MCF 10A (cell line): Measurements from ENCODE around the gene SMYD1. TPM values are rescaled to one million over a fixed set of nuclear protein-coding genes. Genes with fewer than 3 reads are reported as not detected.

Source experiments
- BruUV-seq: library from RNA; stranded (reverse); fragments of 400-500 nt; replicated peaks from 2 replicates; lab custom pipeline; 2021; lab: Mats Ljungman, UMichigan
- CTCF ChIA-PET: fragments of 300-600 bp; sonication (Branson Sonifier 250); formaldehyde crosslinking; extraction: SDS; loops from one replicate; lab custom pipeline; 2021; ENCODE audit warnings: antibody characterized with exemption, inconsistent platforms; lab: Yijun Ruan, JAX
- POLR2A ChIA-PET: fragments of 300-600, 350-650 bp; sonication (Branson Sonifier 250); formaldehyde crosslinking; extraction: SDS; loops from one replicate; lab custom pipeline; 2020; ENCODE audit warnings: antibody characterized with exemption, inconsistent platforms; lab: Yijun Ruan, JAX
- DNase-seq: peaks from one replicate; pipeline ENCODE4 v3.0.0-alpha.2; 2018; ENCODE audit not compliant: unreplicated experiment
- H3K27ac Mint-ChIP-seq: one replicate; pipeline ENCODE4 v1.8.0; 2022; ENCODE audit warnings: mild to moderate bottlenecking, low read depth, mixed read lengths; ENCODE audit not compliant: unreplicated experiment
- H3K27me3 Mint-ChIP-seq: one replicate; pipeline ENCODE4 v1.8.0; 2022; ENCODE audit warnings: mixed read lengths; ENCODE audit not compliant: insufficient read depth, unreplicated experiment
- H3K36me3 Mint-ChIP-seq: one replicate; pipeline ENCODE4 v1.8.0; 2022; ENCODE audit warnings: mild to moderate bottlenecking, moderate library complexity, mixed read lengths; ENCODE audit not compliant: insufficient read depth, unreplicated experiment
- H3K4me1 Mint-ChIP-seq: one replicate; pipeline ENCODE4 v1.8.0; 2022; ENCODE audit warnings: mixed read lengths; ENCODE audit not compliant: insufficient read depth, unreplicated experiment
- H3K4me3 Mint-ChIP-seq: one replicate; pipeline ENCODE4 v1.8.0; 2022; ENCODE audit warnings: mild to moderate bottlenecking, moderate library complexity, mixed read lengths; ENCODE audit not compliant: unreplicated experiment
- H3K9me3 Mint-ChIP-seq: one replicate; pipeline ENCODE4 v1.8.0; 2022; ENCODE audit warnings: mixed read lengths; ENCODE audit not compliant: unreplicated experiment
- CTCF ChIP-seq: fragments of 200-600 bp; IDR thresholded peaks from one replicate; pipeline ENCODE4 v1.8.0; 2022; ENCODE audit warnings: antibody characterized with exemption, mild to moderate bottlenecking; ENCODE audit not compliant: unreplicated experiment
- intact Hi-C: fragments of 100-400 bp; cut with micrococcal nuclease; formaldehyde crosslinking; loops from 2 replicates; pipeline ENCODE4 v1.14.1; 2022
- total RNA-seq: library from RNA; stranded (reverse); gene quantifications from 2 replicates; pipeline ENCODE4 v1.2.3, GENCODE V29; 2022

Gene SMYD1
- total RNA-seq, 1 experiment from 2014 or later = not detected

- DNase-seq = no peak
- no peaks in the 10 kb centered on the region for H3K36me3 Mint-ChIP-seq
- H3K27me3 Mint-ChIP-seq = no peaks in the 10 kb centered on the region
- ChIA-PET POLR2A (no interaction called here), CTCF (interaction anchor here (0.6 to 1.4 kb wide), 2 partner anchors 15 to 32 kb away, joined by 3 to 5 read pairs; no protein-coding TSS in a partner anchor)
- no peak overlapping the region for H3K4me3 Mint-ChIP-seq
- TF ChIP-seq CTCF = no peak
- BruUV-seq = no TSS peak
- no peak overlapping the region for H3K27ac Mint-ChIP-seq
- H3K4me1 Mint-ChIP-seq = no peaks in the 10 kb centered on the region
- no peaks in the 10 kb centered on the region for H3K9me3 Mint-ChIP-seq
- intact Hi-C loops = no loop called here
Observed at GRCh38 chr2:88092773-88093172, 25.1 kb downstream of the SMYD1 start.

- DNase-seq = no peak
- H3K4me3 Mint-ChIP-seq = no peak overlapping the region
- CTCF ChIA-PET = interaction anchor here (0.5 kb wide), 1 partner anchor 11 kb away, joined by 3 read pairs; no protein-coding TSS in a partner anchor
- POLR2A ChIA-PET = no interaction called here
- no peaks in the 10 kb centered on the region for H3K27me3 Mint-ChIP-seq
- H3K9me3 Mint-ChIP-seq = no peaks in the 10 kb centered on the region
- TF ChIP-seq CTCF = no peak
- H3K36me3 Mint-ChIP-seq = no peaks in the 10 kb centered on the region
- H3K4me1 Mint-ChIP-seq = peaks cover 2% of the 10 kb centered on the region
- no peak overlapping the region for H3K27ac Mint-ChIP-seq
- BruUV-seq = no TSS peak
- intact Hi-C loops = no loop called here
Observed at GRCh38 chr2:88095022-88095421, 27.4 kb downstream of the SMYD1 start.

GRCh38 chr2:88096708-88097107, 29.1 kb downstream of the SMYD1 start:
- POLR2A ChIA-PET = no interaction called here
- intact Hi-C loops = no loop called here

GRCh38 chr2:88097192-88097591, 29.6 kb downstream of the SMYD1 start:
- CTCF ChIA-PET = interaction anchor here (0.7 to 2.3 kb wide), 4 partner anchors 22 to 581 kb away, joined by 3 to 8 read pairs (median 6); no protein-coding TSS in a partner anchor
- intact Hi-C loops = no loop called here
- TF ChIP-seq CTCF = no peak
- POLR2A ChIA-PET = no interaction called here
- H3K27me3 Mint-ChIP-seq = peaks cover 3% of the 10 kb centered on the region
- H3K36me3 Mint-ChIP-seq = no peaks in the 10 kb centered on the region
- no peaks in the 10 kb centered on the region for H3K9me3 Mint-ChIP-seq
- no peak overlapping the region for H3K4me3 Mint-ChIP-seq
- peaks cover 10% of the 10 kb centered on the region for H3K4me1 Mint-ChIP-seq
- BruUV-seq = no TSS peak
- DNase-seq = no peak
- no peak overlapping the region for H3K27ac Mint-ChIP-seq

More at GRCh38 chr2:88096708-88097107, 29.1 kb downstream of the SMYD1 start:
- DNase-seq = no peak
- CTCF ChIA-PET = interaction anchor here (0.6 to 2.3 kb wide), 5 partner anchors 22 to 581 kb away, joined by 3 to 8 read pairs (median 4); no protein-coding TSS in a partner anchor
- no peaks in the 10 kb centered on the region for H3K27me3 Mint-ChIP-seq
- H3K36me3 Mint-ChIP-seq = no peaks in the 10 kb centered on the region
- no peak for TF ChIP-seq CTCF
- no peak overlapping the region for H3K4me3 Mint-ChIP-seq
- no peaks in the 10 kb centered on the region for H3K9me3 Mint-ChIP-seq
- H3K27ac Mint-ChIP-seq = no peak overlapping the region
- H3K4me1 Mint-ChIP-seq = peaks cover 10% of the 10 kb centered on the region
- BruUV-seq = no TSS peak
